SH-SY5Y (cell line): ENCODE measurements around the gene PAH.

Experiments
- GATA2 ChIP-seq: IDR thresholded peaks from 2 replicates; pipeline ENCODE4 v1.6.1; 2011; ENCODE audit warnings: mild to moderate bottlenecking, low read depth, low read length
- GATA3 ChIP-seq: IDR thresholded peaks from 2 replicates; pipeline ENCODE4 v1.6.1; 2011; ENCODE audit warnings: low read depth, mild to moderate bottlenecking, low read length, moderate library complexity

DNA sequence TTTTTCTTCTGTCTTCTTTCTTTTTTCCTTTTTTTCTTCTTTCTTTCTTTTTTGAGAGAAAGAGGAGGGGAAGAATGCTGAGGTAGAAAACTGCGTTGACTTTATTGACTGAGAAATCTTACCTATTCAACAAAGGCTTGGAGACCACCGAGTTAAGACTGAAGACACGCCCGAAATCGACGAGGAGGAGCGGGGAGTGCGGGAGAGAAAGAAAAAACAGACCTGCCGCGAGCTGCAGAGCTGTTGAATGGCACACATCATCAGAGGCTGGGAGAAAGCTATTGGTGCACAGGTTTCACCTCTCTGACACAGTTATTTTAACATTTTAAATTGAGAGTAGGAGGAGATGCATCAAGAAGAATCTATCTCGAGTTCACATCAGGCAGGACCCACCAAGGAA lies 45.5 kb upstream of the PAH start:
- TF ChIP-seq GATA3: no peak
- TF ChIP-seq GATA2: no peak
